OCI-M1 (cell line): Measurements from ENCODE around the gene BRAF.
A peak's percentile ranks its signal among the peaks of the same experiment; 100 is the strongest.
"Not testable (repeated sequence)": the region's sequence is repeated elsewhere in the genome, so short reads cannot be mapped to it uniquely, and the experiment has no call there.

Experiments used
- DNase-seq: peaks from one replicate; lab custom pipeline; 2025; lab: John Stamatoyannopoulos, UW

Gene BRAF

GRCh38 chr7:140924821-140925421, at the start of gene BRAF:
Gene BRAF (minus strand): TSS chr7:140924929. CDS start chr7:140924703, 226 bp downstream.
- DNase-seq: peak; percentile 87

- DNase-seq: no peak
Observed at GRCh38 chr7:140972876-140973829, 48.4 kb upstream of the BRAF start.

GRCh38 chr7:140972344-140972743, 47.6 kb upstream of the BRAF start:
- DNase-seq: no peak

GRCh38 chr7:140967438-140967837, 42.7 kb upstream of the BRAF start:
- DNase-seq: no peak

- DNase-seq: no peak
Observed at GRCh38 chr7:140966561-140967233, 42.0 kb upstream of the BRAF start.

- DNase-seq: no peak
Observed at GRCh38 chr7:140961117-140961516, 36.4 kb upstream of the BRAF start.

- not testable (repeated sequence) for DNase-seq
Observed at GRCh38 chr7:140956997-140957396, 32.3 kb upstream of the BRAF start.

GRCh38 chr7:140945940-140946339, 21.2 kb upstream of the BRAF start:
- DNase-seq: no peak

GRCh38 chr7:140942242-140942641, 17.5 kb upstream of the BRAF start:
- not testable (repeated sequence) for DNase-seq

- DNase-seq: no peak
Observed at GRCh38 chr7:140940898-140941297, 16.2 kb upstream of the BRAF start.

GRCh38 chr7:140937702-140938264, 13.1 kb upstream of the BRAF start:
- no peak for DNase-seq

GRCh38 chr7:140928491-140929309, 4.0 kb upstream of the BRAF start:
- no peak for DNase-seq

GRCh38 chr7:140927945-140928344, 3.2 kb upstream of the BRAF start:
- DNase-seq: not testable (repeated sequence)

GRCh38 chr7:140927351-140927750, 2.6 kb upstream of the BRAF start:
- no peak for DNase-seq

- no peak for DNase-seq
Observed at GRCh38 chr7:140926021-140926817, 1.5 kb upstream of the BRAF start.

GRCh38 chr7:140924019-140924820, 509 bp downstream of the BRAF start:
- peak; percentile 85 for DNase-seq

- peak; percentile 48 for DNase-seq
Observed at GRCh38 chr7:140923358-140924006, 1.2 kb downstream of the BRAF start.

GRCh38 chr7:140922741-140923345, 1.9 kb downstream of the BRAF start:
- no peak for DNase-seq

GRCh38 chr7:140920745-140921144, 4.0 kb downstream of the BRAF start:
- no peak for DNase-seq
